GM21515 (cell line): ENCODE data around the gene C1QTNF9B.
"Not testable (repeated sequence)": the region's sequence is repeated elsewhere in the genome, so short reads cannot be mapped to it uniquely, and the experiment has no call there.

Experiments used
- ATAC-seq: cut with Tn5 transposase; IDR thresholded peaks from one replicate; pipeline ENCODE4 v1.9.1; 2021; ENCODE audit not compliant: unreplicated experiment

C1QTNF9B gene

GRCh38 chr13:23894746-23895145 is 2.6 kb downstream of the C1QTNF9B start:
- ATAC-seq, result not testable (repeated sequence)

- not testable (repeated sequence) for ATAC-seq
Observed at GRCh38 chr13:23893791-23894190, 3.5 kb downstream of the C1QTNF9B start.

DNA sequence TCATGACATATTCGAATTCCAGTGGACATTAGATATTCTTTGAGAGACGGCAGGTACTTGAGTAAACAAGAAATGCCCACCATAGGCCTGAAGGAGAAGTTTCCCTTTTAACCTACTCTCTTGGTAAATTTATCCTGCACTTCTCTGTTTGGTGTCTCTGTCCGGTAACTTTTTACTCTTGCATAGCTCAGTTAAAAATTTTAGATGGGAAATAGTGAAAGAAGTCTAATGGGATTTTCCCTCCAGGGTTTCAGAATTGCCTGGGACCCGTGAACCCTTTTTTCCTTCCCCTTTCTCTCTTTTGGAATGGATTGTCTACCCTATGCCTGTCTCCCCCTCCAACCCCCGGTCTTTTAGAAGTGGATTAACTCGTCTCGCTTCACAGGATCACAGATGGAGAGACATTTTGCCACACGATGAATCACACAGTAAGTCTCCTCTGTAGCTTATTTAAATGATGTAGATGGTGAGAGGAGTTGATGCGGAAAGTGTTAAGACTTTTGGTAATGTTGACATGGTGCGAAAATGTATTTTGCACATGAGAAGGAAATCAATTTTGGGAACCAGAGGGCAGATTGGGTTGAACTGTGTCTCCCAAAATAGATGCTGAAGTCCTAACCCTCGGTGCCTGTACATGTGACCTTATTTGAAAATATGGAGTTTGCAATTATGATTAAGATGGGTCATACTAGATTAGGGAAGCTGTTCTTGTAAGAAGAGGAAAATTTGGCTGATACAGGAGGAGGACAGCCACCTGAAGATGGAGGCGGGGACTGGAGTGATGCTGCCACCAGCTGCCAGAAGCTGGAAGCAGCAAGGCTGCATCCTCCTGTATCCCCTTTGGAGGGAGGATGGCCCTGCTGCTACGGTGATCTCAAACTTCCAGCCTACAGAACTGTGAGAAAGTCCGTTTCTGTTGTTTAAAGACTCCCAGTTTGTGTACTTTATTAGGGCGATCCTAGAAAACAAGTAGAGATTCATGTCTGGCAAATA is 7.4 kb downstream of the C1QTNF9B start:
- peak; percentile 11 for ATAC-seq

DNA sequence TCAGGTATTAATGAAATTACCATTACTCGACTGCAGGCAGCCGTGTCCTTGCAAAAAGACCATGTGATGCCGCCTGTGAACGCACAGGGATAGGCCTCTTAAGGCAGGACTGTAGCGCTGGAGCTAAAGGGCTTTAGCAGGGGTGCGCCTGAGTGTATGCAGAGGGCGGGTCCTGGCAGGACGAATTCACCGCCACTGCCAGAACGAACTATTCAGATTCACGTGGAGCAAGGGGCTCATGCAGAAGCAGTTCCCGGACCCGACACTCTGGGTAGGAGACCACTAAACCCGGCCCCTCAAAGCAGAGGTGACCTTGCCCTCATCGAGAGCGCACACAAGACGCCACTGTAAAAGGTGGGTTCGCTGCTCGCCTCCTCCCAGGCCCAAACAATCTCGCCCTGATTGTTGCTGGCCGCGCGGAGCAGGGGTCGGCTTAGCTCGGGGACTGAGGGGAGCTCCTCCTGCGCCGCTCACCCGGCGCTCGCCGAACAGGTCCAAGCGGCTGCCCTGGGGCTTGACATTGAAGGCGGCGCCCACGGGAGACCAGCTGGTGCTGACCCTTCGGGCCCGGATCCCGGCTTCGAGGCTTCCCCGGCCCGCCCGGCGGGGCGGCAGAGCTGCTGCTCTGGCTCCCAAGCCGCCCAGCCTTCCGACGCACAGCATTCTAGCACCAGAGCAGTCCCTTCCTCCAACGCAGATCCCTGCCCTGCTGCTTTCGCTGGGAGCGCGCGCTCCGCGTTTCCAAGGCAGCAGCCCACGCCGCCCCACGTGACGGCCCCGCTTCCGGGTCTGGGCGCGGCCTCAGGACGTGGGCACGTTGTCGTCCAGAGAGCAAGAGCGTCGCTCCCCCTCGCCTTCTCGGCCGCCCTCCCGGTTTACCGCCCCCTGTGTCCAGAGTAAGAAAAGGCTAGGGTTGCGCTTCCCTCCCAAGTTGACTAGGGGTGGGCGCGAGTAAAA is 8.4 kb downstream of the C1QTNF9B start, which contains the start of gene MIPEP:
Gene MIPEP, minus strand, starts transcription at position 743 of the 957 bp plus-strand sequence. Its CDS starts 80 bp downstream, at position 663.
- ATAC-seq, result peak; percentile 95

DNA sequence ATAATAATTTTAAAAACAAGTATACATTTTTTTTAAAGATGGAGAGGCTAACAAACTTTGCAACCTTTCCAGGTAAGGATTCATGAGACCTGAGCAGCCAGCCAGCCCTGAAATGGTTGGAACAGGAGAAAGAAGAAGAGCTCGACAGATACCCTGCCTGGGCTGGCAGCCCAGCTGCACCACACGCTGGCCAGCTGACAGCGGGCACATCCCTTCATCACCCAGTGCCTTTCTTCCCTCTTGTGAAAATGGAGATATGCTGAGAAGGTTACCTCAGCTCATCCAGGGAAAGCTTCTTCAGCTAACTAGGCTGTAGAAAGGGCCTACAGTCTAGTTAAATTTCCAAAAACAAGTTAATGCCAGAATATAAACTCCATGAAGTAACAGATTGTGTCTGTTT is 12.9 kb downstream of the C1QTNF9B start:
- ATAC-seq, result not testable (repeated sequence)

DNA sequence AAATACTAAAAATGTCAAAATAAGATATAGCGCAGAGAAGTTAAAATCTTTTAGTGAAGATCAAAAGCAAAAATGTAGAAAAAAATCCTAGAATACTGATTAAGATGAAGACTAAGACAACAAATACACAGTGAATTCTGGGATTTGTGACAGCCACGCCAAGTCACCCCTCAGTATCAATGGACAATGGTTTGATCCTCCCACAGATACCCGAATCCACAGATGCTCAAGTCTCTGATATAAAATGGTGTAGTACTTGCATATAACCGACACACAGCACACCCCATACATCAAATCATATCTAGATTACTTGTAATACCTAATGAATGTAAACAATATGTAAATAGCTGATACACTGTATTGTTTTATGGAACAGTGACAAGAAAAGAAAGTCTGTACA is 14.0 kb downstream of the C1QTNF9B start:
- ATAC-seq, result no peak

GRCh38 chr13:23881402-23881800 is 15.9 kb downstream of the C1QTNF9B start:
- not testable (repeated sequence) for ATAC-seq

GRCh38 chr13:23880493-23881401 is 16.6 kb downstream of the C1QTNF9B start:
- not testable (repeated sequence) for ATAC-seq

- ATAC-seq, result no peak
Observed at GRCh38 chr13:23877286-23877685, 20.0 kb downstream of the C1QTNF9B start.

DNA sequence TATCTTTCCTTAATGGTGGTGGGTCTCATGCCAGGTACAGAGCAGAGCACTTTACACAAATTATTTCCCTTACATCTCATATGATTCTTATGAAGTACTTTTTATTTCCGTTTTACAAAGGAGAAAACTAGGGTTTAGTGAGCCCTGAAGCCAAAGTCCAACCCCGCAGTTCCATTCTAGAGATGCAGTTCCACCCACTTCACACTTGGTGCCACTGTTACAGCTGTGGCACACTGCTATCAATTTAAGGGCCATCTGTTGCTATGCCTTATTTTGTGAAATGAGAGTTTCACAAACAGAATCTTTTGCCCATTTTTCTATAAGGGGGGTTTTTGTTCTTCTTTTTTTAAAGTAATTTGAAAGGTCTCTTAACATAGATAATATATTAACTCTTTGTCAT is 21.0 kb downstream of the C1QTNF9B start:
- no peak for ATAC-seq

- ATAC-seq, result no peak
Observed at GRCh38 chr13:23871616-23872220, 25.6 kb downstream of the C1QTNF9B start.

- ATAC-seq, result no peak
Observed at GRCh38 chr13:23870356-23871140, 26.8 kb downstream of the C1QTNF9B start.

GRCh38 chr13:23868521-23868920 is 28.8 kb downstream of the C1QTNF9B start:
- no peak for ATAC-seq

- ATAC-seq, result no peak
Observed at GRCh38 chr13:23867027-23867491, 30.2 kb downstream of the C1QTNF9B start.

- no peak for ATAC-seq
Observed at GRCh38 chr13:23866420-23867026, 30.8 kb downstream of the C1QTNF9B start.

- ATAC-seq, result no peak
Observed at GRCh38 chr13:23865906-23866305, 31.4 kb downstream of the C1QTNF9B start.

DNA sequence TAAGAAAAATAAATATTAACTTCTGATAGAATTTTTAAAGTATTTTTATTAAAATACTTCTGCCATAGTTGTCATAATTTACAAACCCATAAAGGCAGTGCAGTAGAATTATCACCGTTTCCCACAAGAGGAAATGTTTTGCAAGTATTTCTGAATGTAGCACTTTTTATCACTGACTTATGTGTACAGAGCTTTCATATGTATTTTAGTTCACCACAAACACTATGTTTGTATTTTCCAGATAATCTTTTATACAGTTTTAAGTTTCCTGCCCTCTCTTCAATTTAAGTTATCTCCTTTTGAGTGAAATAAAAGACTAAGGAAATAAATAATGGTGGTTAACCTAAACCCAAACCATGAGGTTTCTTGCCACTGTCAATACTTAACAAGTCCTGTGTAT is 32.3 kb downstream of the C1QTNF9B start:
- no peak for ATAC-seq

DNA sequence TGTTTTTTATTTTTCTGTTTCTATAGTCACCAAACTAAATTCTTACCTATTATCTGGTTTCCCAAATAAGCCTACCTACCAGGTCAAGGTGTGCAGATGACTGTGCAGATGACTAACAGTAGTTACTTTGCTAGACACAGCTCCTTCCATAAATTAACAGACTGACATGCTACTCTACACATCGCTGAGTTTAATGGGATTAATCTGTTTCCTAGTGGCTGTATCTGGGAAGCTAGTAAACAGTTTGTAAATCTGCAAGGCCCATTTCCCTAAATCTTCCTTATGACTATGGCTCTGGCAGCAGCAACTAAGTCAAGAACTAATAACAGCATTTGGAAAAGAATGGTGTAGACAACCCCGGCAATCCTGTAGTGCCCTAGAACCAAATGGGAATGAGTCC is 36.0 kb downstream of the C1QTNF9B start:
- no peak for ATAC-seq
